WTC11 (cell line): ENCODE data around the gene ARRDC1. TPM values are rescaled to one million over a fixed set of nuclear protein-coding genes. Genes with fewer than 3 reads are reported as not detected.

Experiments
- ATAC-seq: fragments of 200-7000 bp; cut with Tn5 transposase; 2 replicates; pipeline ENCODE4 v1.10.0; 2021; ENCODE audit warnings: mild to moderate bottlenecking, moderate library complexity
- CTCF ChIA-PET: fragments of 300-600 bp; sonication (Branson Sonifier 250); formaldehyde crosslinking; loops from one replicate; lab custom pipeline; 2021; ENCODE audit warnings: antibody characterized with exemption; lab: Charles Lee
- POLR2A ChIA-PET: fragments of 350-600 bp; sonication (Branson Sonifier 250); formaldehyde crosslinking; loops from one replicate; lab custom pipeline; 2021; ENCODE audit warnings: antibody characterized with exemption; lab: Charles Lee
- DNase-seq: peaks from one replicate; pipeline ENCODE4 v3.0.0; 2021; ENCODE audit warnings: low spot score
- H3K27ac Mint-ChIP-seq: 2 replicates; pipeline ENCODE4 v1.8.0; 2021; ENCODE audit warnings: mixed read lengths
- H3K27me3 Mint-ChIP-seq: 2 replicates; pipeline ENCODE4 v1.8.0; 2021; ENCODE audit warnings: low read depth, mild to moderate bottlenecking, moderate library complexity, mixed read lengths
- H3K36me3 Mint-ChIP-seq: 2 replicates; pipeline ENCODE4 v1.8.0; 2021; ENCODE audit warnings: mixed read lengths
- H3K4me1 Mint-ChIP-seq: 2 replicates; pipeline ENCODE4 v1.8.0; 2022; ENCODE audit warnings: mixed read lengths
- H3K4me3 Mint-ChIP-seq: 2 replicates; pipeline ENCODE4 v1.8.0; 2021; ENCODE audit warnings: mild to moderate bottlenecking, moderate library complexity, mixed read lengths
- H3K9me3 Mint-ChIP-seq: 2 replicates; pipeline ENCODE4 v1.8.0; 2021; ENCODE audit warnings: mixed read lengths
- ATF1 ChIP-seq: sonication (generic); formaldehyde crosslinking; IDR thresholded peaks from 2 replicates; pipeline ENCODE4 v1.8.1; 2023; ENCODE audit warnings: mild to moderate bottlenecking, moderate library complexity, missing genetic modification reagents
- CREM ChIP-seq: sonication (generic); formaldehyde crosslinking; IDR thresholded peaks from 2 replicates; pipeline ENCODE4 v1.8.1; 2022; ENCODE audit warnings: mild to moderate bottlenecking, missing genetic modification reagents, moderate library complexity
- ELF4 ChIP-seq: sonication (generic); formaldehyde crosslinking; IDR thresholded peaks from 2 replicates; pipeline ENCODE4 v1.8.1; 2022; ENCODE audit warnings: low read depth, mild to moderate bottlenecking, moderate library complexity, missing genetic modification reagents
- EMX1 ChIP-seq: fragments of 250-450 bp; sonication (Bioruptor Pico); IDR thresholded peaks from 2 replicates; pipeline ENCODE4 v1.8.0; 2021; ENCODE audit warnings: mild to moderate bottlenecking
- FOXP1 ChIP-seq: sonication (generic); formaldehyde crosslinking; IDR thresholded peaks from 2 replicates; pipeline ENCODE4 v1.8.0; 2022; ENCODE audit warnings: missing genetic modification reagents, mild to moderate bottlenecking, moderate library complexity, borderline replicate concordance
- JUN ChIP-seq: sonication (generic); formaldehyde crosslinking; IDR thresholded peaks from 2 replicates; pipeline ENCODE4 v1.8.0; 2023; ENCODE audit warnings: mild to moderate bottlenecking, missing genetic modification reagents
- NFE2L1 ChIP-seq: sonication (generic); formaldehyde crosslinking; IDR thresholded peaks from 2 replicates; pipeline ENCODE4 v1.8.1; 2023; ENCODE audit warnings: missing genetic modification reagents
- NFYB ChIP-seq: sonication (generic); formaldehyde crosslinking; conservative IDR thresholded peaks from 2 replicates; pipeline ENCODE4 v1.8.0; 2022; ENCODE audit warnings: low read depth, missing genetic modification reagents
- SMAD4 ChIP-seq: sonication (generic); formaldehyde crosslinking; IDR thresholded peaks from 2 replicates; pipeline ENCODE4 v1.8.0; 2022; ENCODE audit warnings: mild to moderate bottlenecking, missing genetic modification reagents
- SOX15 ChIP-seq: fragments of 250-450 bp; sonication (Bioruptor Pico); IDR thresholded peaks from 2 replicates; pipeline ENCODE4 v1.9.0; 2021; ENCODE audit warnings: mild to moderate bottlenecking
- TEAD1 ChIP-seq: sonication (generic); formaldehyde crosslinking; IDR thresholded peaks from 2 replicates; pipeline ENCODE4 v1.8.0; 2022; ENCODE audit warnings: mild to moderate bottlenecking, missing genetic modification reagents
- TEAD4 ChIP-seq: sonication (generic); formaldehyde crosslinking; IDR thresholded peaks from 2 replicates; pipeline ENCODE4 v1.8.0; 2022; ENCODE audit warnings: mild to moderate bottlenecking, missing genetic modification reagents
- ZNF232 ChIP-seq: sonication (generic); formaldehyde crosslinking; IDR thresholded peaks from 2 replicates; pipeline ENCODE4 v1.8.0; 2022; ENCODE audit warnings: mild to moderate bottlenecking, missing genetic modification reagents
- ZNF416 ChIP-seq: fragments of 250-450 bp; sonication (Bioruptor Pico); IDR thresholded peaks from 2 replicates; pipeline ENCODE4 v1.9.0; 2021; ENCODE audit warnings: mild to moderate bottlenecking, inconsistent platforms
- total RNA-seq: library from RNA; stranded (reverse); gene quantifications from 3 replicates; pipeline ENCODE4 v1.2.3, GENCODE V29; 2021
- TF ChIP-seq, protein P1 (sequence below): sonication (generic); formaldehyde crosslinking; IDR thresholded peaks from 2 replicates; pipeline ENCODE4 v1.8.1; 2022; ENCODE audit warnings: mild to moderate bottlenecking, missing genetic modification reagents, moderate library complexity, borderline replicate concordance
- TF ChIP-seq, protein P2 (sequence below): sonication (generic); formaldehyde crosslinking; IDR thresholded peaks from 2 replicates; pipeline ENCODE4 v1.8.0; 2022; ENCODE audit warnings: mild to moderate bottlenecking, missing genetic modification reagents
- TF ChIP-seq, protein P3 (sequence below): sonication (generic); formaldehyde crosslinking; IDR thresholded peaks from 2 replicates; pipeline ENCODE4 v1.8.1; 2023; ENCODE audit warnings: mild to moderate bottlenecking, missing genetic modification reagents, moderate library complexity
- TF ChIP-seq, protein P4 (sequence below): sonication (generic); formaldehyde crosslinking; IDR thresholded peaks from 2 replicates; pipeline ENCODE4 v1.8.1; 2022; ENCODE audit warnings: mild to moderate bottlenecking, moderate library complexity, missing genetic modification reagents
- TF ChIP-seq, protein P5 (sequence below): sonication (generic); formaldehyde crosslinking; IDR thresholded peaks from 2 replicates; pipeline ENCODE4 v1.8.1; 2022; ENCODE audit warnings: low read depth, mild to moderate bottlenecking, moderate library complexity, missing genetic modification reagents, borderline replicate concordance
- TF ChIP-seq, protein P6 (sequence below): sonication (generic); formaldehyde crosslinking; IDR thresholded peaks from 2 replicates; pipeline ENCODE4 v1.8.1; 2023; ENCODE audit warnings: mild to moderate bottlenecking, moderate library complexity, missing genetic modification reagents
- TF ChIP-seq, protein P7 (sequence below): sonication (generic); formaldehyde crosslinking; IDR thresholded peaks from 2 replicates; pipeline ENCODE4 v1.8.0; 2022; ENCODE audit warnings: mild to moderate bottlenecking, missing genetic modification reagents
- TF ChIP-seq, protein P8 (sequence below): sonication (generic); formaldehyde crosslinking; IDR thresholded peaks from 2 replicates; pipeline ENCODE4 v1.8.0; 2023; ENCODE audit warnings: missing genetic modification reagents, mild to moderate bottlenecking, borderline replicate concordance

Gene ARRDC1
- total RNA-seq, 1 experiment from 2014 or later, result 41.3 TPM

DNA sequence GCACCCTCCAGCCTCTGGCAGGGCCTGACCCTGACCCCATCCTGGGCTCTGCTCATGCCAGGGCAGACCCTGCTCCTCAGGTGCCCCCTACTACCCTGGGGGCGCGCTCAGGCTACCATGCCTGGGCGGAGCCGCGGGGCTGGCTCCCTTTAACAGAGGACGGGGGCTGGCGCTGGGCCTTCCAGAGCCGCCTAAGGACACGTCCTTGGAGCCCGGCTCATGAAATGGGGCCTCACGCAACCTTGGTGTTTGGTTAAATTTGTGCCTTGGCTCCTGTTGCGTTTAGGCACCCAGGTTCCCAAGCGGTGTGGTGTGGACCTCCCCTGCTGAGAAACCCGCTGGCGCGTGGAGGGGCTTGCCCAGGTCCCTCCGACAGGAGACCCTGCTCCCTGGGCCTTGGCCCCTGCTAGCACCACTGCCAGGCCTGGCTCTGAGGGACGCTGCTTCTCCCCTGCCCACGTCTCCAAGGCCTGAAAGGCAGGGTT lies 9.9 kb downstream of the ARRDC1 start (continued):
- no peak for TF ChIP-seq ZNF416 (CRISPR knock-in tag)
- TF ChIP-seq, protein P1, sequence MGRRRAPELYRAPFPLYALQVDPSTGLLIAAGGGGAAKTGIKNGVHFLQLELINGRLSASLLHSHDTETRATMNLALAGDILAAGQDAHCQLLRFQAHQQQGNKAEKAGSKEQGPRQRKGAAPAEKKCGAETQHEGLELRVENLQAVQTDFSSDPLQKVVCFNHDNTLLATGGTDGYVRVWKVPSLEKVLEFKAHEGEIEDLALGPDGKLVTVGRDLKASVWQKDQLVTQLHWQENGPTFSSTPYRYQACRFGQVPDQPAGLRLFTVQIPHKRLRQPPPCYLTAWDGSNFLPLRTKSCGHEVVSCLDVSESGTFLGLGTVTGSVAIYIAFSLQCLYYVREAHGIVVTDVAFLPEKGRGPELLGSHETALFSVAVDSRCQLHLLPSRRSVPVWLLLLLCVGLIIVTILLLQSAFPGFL, result no peak
- TF ChIP-seq, protein P2, sequence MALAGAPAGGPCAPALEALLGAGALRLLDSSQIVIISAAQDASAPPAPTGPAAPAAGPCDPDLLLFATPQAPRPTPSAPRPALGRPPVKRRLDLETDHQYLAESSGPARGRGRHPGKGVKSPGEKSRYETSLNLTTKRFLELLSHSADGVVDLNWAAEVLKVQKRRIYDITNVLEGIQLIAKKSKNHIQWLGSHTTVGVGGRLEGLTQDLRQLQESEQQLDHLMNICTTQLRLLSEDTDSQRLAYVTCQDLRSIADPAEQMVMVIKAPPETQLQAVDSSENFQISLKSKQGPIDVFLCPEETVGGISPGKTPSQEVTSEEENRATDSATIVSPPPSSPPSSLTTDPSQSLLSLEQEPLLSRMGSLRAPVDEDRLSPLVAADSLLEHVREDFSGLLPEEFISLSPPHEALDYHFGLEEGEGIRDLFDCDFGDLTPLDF (CRISPR knock-in tag), result no peak
- no peak for TF ChIP-seq SOX15 (CRISPR knock-in tag)
- TF ChIP-seq, protein P3, sequence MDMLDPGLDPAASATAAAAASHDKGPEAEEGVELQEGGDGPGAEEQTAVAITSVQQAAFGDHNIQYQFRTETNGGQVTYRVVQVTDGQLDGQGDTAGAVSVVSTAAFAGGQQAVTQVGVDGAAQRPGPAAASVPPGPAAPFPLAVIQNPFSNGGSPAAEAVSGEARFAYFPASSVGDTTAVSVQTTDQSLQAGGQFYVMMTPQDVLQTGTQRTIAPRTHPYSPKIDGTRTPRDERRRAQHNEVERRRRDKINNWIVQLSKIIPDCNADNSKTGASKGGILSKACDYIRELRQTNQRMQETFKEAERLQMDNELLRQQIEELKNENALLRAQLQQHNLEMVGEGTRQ (CRISPR knock-in tag), result no peak
- TF ChIP-seq, protein P4, sequence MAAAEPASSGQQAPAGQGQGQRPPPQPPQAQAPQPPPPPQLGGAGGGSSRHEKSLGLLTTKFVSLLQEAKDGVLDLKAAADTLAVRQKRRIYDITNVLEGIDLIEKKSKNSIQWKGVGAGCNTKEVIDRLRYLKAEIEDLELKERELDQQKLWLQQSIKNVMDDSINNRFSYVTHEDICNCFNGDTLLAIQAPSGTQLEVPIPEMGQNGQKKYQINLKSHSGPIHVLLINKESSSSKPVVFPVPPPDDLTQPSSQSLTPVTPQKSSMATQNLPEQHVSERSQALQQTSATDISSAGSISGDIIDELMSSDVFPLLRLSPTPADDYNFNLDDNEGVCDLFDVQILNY (CRISPR knock-in tag), result no peak
- TF ChIP-seq TEAD4 (CRISPR knock-in tag), result no peak
- TF ChIP-seq EMX1, result no peak
- TF ChIP-seq, protein P5, sequence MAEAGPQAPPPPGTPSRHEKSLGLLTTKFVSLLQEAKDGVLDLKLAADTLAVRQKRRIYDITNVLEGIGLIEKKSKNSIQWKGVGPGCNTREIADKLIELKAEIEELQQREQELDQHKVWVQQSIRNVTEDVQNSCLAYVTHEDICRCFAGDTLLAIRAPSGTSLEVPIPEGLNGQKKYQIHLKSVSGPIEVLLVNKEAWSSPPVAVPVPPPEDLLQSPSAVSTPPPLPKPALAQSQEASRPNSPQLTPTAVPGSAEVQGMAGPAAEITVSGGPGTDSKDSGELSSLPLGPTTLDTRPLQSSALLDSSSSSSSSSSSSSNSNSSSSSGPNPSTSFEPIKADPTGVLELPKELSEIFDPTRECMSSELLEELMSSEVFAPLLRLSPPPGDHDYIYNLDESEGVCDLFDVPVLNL (CRISPR knock-in tag), result no peak

DNA sequence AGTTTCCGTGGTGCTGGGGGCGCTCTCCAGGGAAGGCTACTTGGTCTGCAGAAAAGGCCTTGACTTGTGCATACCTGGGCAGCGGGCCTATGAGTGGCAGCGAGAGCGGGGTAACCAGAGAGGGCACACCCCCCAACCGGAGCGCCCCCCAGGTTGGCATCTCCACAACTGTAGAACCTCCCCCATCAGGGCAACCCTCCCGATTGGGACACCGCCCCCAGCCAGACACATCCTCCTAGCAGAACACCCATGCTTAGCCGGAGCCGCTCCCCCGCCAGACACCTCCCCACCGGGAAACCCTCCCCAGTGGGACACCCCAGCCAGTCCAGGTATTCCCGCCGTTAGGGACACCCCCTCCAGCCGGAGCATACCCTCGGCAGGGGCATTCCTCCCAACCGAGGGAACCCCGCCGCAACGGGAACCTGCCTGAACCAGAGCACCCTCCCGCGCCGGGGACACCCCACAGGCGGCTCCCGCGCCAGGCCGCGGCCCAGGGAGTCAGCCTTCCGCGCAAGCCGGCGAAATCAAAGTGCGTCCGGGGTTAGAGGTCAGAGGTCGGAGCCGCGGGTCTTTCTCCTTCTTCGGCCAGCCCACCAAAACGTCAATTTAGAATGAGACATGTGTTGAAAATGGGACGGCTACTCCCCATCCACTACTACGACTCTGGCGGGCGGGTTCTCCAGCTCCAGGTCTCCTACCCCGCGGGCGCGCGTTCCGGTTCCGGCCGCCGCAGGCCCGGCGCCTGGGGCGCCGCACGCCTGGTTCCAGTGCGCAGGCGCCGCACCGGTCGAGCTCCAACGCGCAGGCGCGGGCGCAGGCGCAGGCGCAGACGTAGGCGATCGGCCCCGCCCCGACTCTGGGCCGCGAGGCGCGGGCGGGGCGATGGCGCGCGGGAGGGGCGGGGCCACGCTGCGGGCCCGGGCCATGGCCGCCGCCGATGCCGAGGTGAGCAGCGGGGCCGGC lies 12.9 kb downstream of the ARRDC1 start, which contains the start of gene EHMT1:
Gene EHMT1 (plus strand): TSS at position 901 of the 963 bp plus-strand sequence. CDS start 24 bp downstream, at position 925.
- H3K27ac Mint-ChIP-seq, result peak within 1 kb of the TSS; percentile 89
- H3K4me3 Mint-ChIP-seq, result peak within 1 kb of the TSS; percentile 93
- POLR2A ChIA-PET, result interaction anchor here (0.6 to 2.1 kb wide), 8 partner anchors 14 to 53 kb away, joined by 3 to 6 read pairs (median 4); partner anchors contain the start of gene ZMYND19
- CTCF ChIA-PET, result interaction anchor here (0.5 to 1.8 kb wide), 12 partner anchors 13 to 275 kb away, joined by 3 to 11 read pairs (median 4); partner anchors contain the start of genes ARRDC1 and MRPL41
- ATAC-seq (peak; percentile 78), DNase-seq (peak; percentile 87)
- H3K36me3 Mint-ChIP-seq, result peaks cover 15% of the 10 kb centered on the region
- H3K4me1 Mint-ChIP-seq, result peaks cover 27% of the 10 kb centered on the region
- H3K9me3 Mint-ChIP-seq, result no peaks in the 10 kb centered on the region
- H3K27me3 Mint-ChIP-seq, result no peaks in the 10 kb centered on the region
- peak; percentile 32; the same call in 1 of the 2 replicates for TF ChIP-seq NFYB (CRISPR knock-in tag)
- no peak for TF ChIP-seq SMAD4
- peak; percentile 71; the same call in 1 of the 2 replicates for TF ChIP-seq ATF1
- TF ChIP-seq ZNF232, result peak; percentile 24; the same call in 1 of the 2 replicates
- TF ChIP-seq, protein P6, sequence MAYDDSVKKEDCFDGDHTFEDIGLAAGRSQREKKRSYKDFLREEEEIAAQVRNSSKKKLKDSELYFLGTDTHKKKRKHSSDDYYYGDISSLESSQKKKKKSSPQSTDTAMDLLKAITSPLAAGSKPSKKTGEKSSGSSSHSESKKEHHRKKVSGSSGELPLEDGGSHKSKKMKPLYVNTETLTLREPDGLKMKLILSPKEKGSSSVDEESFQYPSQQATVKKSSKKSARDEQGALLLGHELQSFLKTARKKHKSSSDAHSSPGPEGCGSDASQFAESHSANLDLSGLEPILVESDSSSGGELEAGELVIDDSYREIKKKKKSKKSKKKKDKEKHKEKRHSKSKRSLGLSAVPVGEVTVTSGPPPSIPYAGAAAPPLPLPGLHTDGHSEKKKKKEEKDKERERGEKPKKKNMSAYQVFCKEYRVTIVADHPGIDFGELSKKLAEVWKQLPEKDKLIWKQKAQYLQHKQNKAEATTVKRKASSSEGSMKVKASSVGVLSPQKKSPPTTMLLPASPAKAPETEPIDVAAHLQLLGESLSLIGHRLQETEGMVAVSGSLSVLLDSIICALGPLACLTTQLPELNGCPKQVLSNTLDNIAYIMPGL (CRISPR knock-in tag), result peak; percentile 40; the same call in 1 of the 2 replicates
- TF ChIP-seq, protein P7, sequence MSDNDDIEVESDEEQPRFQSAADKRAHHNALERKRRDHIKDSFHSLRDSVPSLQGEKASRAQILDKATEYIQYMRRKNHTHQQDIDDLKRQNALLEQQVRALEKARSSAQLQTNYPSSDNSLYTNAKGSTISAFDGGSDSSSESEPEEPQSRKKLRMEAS (CRISPR knock-in tag), result peak; percentile 58; the same call in 1 of the 2 replicates
- TF ChIP-seq TEAD1, result peak; percentile 36; the same call in 1 of the 2 replicates
- TF ChIP-seq FOXP1 (CRISPR knock-in tag), result peak; percentile 53; the same call in 1 of the 2 replicates
- 0 out of 2 replicates have a peak, but pooled peaks have one; percentile 26 for TF ChIP-seq ELF4
- 0 out of 2 replicates have a peak, but pooled peaks have one; percentile 68 for TF ChIP-seq JUN (CRISPR knock-in tag)
- TF ChIP-seq CREM (CRISPR knock-in tag), result peak; percentile 77; the same call in 1 of the 2 replicates
- TF ChIP-seq, protein P8, sequence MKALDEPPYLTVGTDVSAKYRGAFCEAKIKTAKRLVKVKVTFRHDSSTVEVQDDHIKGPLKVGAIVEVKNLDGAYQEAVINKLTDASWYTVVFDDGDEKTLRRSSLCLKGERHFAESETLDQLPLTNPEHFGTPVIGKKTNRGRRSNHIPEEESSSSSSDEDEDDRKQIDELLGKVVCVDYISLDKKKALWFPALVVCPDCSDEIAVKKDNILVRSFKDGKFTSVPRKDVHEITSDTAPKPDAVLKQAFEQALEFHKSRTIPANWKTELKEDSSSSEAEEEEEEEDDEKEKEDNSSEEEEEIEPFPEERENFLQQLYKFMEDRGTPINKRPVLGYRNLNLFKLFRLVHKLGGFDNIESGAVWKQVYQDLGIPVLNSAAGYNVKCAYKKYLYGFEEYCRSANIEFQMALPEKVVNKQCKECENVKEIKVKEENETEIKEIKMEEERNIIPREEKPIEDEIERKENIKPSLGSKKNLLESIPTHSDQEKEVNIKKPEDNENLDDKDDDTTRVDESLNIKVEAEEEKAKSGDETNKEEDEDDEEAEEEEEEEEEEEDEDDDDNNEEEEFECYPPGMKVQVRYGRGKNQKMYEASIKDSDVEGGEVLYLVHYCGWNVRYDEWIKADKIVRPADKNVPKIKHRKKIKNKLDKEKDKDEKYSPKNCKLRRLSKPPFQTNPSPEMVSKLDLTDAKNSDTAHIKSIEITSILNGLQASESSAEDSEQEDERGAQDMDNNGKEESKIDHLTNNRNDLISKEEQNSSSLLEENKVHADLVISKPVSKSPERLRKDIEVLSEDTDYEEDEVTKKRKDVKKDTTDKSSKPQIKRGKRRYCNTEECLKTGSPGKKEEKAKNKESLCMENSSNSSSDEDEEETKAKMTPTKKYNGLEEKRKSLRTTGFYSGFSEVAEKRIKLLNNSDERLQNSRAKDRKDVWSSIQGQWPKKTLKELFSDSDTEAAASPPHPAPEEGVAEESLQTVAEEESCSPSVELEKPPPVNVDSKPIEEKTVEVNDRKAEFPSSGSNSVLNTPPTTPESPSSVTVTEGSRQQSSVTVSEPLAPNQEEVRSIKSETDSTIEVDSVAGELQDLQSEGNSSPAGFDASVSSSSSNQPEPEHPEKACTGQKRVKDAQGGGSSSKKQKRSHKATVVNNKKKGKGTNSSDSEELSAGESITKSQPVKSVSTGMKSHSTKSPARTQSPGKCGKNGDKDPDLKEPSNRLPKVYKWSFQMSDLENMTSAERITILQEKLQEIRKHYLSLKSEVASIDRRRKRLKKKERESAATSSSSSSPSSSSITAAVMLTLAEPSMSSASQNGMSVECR (CRISPR knock-in tag), result peak; percentile 80; the same call in 1 of the 2 replicates
- TF ChIP-seq NFE2L1 (CRISPR knock-in tag), result peak; percentile 56; the same call in 1 of the 2 replicates
